Stimulated activated CD4-positive, alpha-beta T cell treated with anti-CD3 and anti-CD28 coated beads, Interleukin-12 subunit alpha, Interleukin-12 subunit beta, amount 100 ng/mL, for 48 hours (primary cell): ENCODE measurements around the gene NFYC.

Source experiments
- DNase-seq, 3 donors: peaks; one replicate each; pipeline ENCODE4 v3.0.0-alpha.2; 2020; ENCODE audit warnings: low read depth in 2 of 3, low spot score in 1 of 3

The NFYC gene

DNA sequence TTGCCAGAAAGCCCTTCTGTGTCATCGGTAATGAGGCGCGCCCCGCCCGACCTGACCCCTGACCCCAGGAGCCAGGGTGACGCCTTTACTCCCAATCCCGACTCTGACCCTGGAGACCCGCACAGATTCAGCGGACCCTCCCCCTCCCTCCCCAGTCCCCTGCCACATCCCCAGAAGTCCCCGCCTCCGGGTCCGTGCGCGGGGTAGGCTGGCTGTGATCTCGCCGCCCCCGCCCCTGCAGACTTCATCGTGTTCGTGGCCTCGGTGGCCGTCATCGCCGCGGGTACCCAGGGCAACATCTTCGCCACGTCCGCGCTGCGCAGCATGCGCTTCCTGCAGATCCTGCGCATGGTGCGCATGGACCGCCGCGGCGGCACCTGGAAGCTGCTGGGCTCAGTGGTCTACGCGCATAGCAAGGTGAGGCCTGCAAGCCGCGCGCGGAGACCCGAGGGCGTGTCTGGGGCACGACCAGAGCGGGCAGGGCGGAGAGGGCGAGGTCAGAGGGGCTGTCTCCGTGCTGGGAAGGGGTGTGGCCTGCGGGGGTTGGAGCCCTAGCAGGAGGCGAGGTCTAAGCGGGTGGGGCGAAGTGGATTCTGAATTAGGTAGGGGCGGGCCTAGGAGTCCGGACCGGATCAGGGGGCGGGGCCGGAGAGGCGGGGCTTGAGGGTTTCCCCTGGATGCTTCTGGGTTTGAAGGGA lies 126.9 kb downstream of the NFYC start:
- peak; percentile 72 to 82 (median 80) for DNase-seq

GRCh38 chr1:40819101-40819500 lies 127.6 kb downstream of the NFYC start:
- DNase-seq: no peak

DNA sequence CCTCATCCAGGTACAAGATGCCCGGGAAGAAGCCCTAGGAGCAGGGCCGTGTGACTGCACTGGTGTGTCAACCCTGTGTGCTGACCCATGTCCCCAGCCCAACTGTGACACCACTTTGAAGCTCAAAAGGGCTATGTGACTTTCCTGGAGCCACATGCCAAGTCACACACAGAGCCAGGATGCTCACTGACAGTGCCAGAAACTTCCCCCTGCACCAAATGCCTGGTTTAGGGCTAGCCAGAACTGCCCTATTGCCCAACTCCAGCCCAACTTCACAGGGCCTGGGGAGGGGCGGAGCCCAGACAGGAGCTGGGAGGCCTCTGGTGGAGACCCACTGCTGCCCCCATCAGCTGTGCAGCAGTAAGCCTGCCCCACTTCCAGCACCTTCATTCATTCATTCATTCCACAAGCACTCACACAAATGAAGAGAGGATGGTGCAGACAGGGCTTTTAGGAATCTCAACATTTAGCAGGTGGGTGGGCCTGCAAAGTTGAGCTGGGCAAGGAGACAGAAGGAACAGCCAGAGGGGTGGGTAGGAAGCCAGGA lies 128.8 kb downstream of the NFYC start:
- DNase-seq: no peak
